Renal cortex interstitium (tissue), 11 donors: ENCODE measurements around the gene PRSS2. TPM values are rescaled to one million over a fixed set of nuclear protein-coding genes. Genes with fewer than 3 reads are reported as not detected.
"Not testable (repeated sequence)": the region's sequence is repeated elsewhere in the genome, so short reads cannot be mapped to it uniquely, and the experiment has no call there.

Experiments
- DNase-seq, 11 donors: peaks; one replicate each; pipeline ENCODE4 v3.0.0-alpha.2; 2013; ENCODE audit warnings: low read depth in 9 of 11, low spot score in 4 of 11; ENCODE audit errors: extremely low read depth in 1 of 11
- polyA plus RNA-seq, 3 donors: library from polyadenylated mRNA; unstranded; fragments of 120-200 nt; gene quantifications; one replicate each; pipeline ENCODE4 v1.2.1, GENCODE V29; 2013; ENCODE audit not compliant: insufficient read length in 3 of 3

Gene PRSS2
- polyA plus RNA-seq, 3 donors, result not detected

DNA sequence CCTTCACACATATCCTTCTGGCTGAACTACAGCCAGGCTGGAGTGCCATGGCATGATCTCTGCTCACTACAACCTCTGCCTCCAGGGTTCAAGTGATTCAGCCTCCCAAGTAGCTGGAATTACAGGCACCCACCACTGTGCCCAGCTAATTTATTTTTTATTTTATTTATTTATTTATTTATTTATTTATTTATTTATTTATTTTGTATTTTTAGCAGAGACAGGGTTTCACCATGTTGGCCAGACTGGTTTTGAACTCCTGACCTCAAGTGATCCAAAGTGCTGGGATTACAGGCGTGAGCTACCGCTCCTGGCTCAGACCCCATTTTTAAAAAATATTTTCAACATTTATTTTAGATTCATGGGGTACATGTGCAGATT lies 6.1 kb downstream of the PRSS2 start:
- not testable (repeated sequence) for DNase-seq

GRCh38 chr7:142777318-142777717 lies 6.5 kb downstream of the PRSS2 start:
- no peak for DNase-seq

- DNase-seq, result peak; percentile 75 to 88 (median 80)
Observed at GRCh38 chr7:142782922-142783900, 12.4 kb downstream of the PRSS2 start.

DNA sequence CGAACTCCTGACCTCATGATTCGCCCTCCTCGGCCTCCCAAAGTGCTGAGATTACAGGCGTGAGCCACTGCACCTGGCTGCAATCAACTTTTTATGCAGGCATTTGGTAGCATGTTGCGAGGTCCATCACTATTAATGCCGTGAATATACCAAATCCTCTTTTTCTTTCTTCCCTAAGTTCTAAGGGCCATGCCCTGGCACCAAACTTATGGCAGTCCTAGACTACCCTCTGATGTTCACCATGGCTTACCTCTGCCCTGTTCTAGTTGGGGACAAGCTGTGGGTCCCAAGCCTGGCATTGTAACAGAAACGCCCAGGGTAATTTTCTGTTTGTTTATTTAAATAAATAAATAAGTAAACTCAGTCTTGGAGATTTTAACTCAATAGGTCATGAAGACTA lies 13.3 kb downstream of the PRSS2 start:
- DNase-seq, result no peak

GRCh38 chr7:142784716-142785115 lies 13.9 kb downstream of the PRSS2 start:
- no peak for DNase-seq

DNA sequence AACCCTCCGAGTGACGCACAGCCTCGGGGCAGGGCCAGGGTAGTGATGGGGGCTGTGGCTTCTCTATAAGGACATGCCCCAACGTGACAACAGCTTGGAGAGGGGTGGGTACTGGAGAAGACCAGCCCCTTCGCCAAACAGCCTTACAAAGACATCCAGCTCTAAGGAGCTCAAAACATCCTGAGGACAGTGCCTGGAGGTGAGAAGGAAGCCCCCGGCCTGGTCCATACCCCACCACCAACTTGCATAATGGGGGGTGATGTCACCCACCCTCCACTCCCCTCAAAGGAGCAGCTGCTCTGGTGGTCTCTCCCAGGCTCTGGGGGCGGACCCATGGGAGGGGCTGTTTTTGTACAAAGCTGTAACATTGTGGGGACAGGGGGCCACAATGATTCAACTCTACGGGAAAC lies 15.1 kb downstream of the PRSS2 start:
- no peak for DNase-seq

DNA sequence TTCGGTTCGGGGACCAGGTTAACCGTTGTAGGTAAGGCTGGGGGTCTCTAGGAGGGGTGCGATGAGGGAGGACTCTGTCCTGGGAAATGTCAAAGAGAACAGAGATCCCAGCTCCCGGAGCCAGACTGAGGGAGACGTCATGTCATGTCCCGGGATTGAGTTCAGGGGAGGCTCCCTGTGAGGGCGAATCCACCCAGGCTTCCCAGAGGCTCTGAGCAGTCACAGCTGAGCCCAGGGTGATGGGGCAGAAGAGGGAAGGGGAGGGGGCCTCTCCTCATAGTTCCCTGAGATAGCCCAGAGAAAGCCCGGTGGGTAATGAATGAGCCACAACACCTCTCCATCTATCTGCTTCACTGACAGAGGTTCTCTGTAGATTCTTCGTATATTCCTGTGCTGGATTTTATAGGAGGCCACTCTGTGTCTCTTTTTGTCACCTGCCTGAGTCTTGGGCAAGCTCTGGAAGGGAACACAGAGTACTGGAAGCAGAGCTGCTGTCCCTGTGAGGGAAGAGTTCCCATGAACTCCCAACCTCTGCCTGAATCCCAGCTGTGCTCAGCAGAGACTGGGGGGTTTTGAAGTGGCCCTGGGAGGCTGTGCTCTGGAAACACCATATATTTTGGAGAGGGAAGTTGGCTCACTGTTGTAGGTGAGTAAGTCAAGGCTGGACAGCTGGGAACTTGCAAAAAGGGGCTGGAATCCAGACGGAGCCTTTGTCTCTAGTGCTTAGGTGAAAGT lies 16.4 kb downstream of the PRSS2 start:
- DNase-seq, result no peak

GRCh38 chr7:142787783-142788182 lies 17.0 kb downstream of the PRSS2 start:
- DNase-seq, result no peak

DNA sequence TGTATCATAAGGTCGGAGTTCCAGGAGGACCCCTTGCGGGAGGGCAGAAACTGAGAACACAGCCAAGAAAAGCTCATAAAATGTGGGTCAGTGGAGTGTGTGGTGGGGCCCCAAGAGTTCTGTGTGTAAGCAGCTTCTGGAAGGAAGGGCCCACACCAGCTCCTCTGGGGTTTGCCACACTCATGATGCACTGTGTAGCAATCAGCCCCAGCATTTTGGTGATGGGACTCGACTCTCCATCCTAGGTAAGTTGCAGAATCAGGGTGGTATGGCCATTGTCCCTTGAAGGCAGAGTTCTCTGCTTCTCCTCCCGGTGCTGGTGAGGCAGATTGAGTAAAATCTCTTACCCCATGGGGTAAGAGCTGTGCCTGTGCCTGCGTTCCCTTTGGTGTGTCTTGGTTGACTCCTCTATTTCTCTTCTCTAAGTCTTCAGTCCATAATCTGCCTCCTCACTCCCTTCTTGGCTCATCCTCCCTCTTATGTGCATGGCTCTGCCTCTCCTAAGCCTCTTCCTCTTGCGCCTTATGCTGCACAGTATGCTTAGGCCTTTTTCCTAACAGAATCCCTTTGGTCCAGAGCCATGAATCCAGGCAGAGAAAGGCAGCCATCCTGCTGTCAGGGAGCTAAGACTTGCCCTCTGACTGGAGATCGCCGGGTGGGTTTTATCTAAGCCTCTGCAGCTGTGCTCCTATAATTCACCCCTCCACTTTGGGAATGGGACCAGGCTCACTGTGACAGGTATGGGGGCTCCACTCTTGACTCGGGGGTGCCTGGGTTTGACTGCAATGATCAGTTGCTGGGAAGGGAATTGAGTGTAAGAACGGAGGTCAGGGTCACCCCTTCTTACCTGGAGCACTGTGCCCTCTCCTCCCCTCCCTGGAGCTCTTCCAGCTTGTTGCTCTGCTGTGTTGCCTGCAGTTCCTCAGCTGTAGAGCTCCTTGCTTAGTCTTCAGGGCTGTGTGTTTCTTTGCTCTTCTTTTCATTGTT lies 17.8 kb downstream of the PRSS2 start:
- no peak for DNase-seq

GRCh38 chr7:142789441-142789840 lies 18.7 kb downstream of the PRSS2 start:
- no peak for DNase-seq

DNA sequence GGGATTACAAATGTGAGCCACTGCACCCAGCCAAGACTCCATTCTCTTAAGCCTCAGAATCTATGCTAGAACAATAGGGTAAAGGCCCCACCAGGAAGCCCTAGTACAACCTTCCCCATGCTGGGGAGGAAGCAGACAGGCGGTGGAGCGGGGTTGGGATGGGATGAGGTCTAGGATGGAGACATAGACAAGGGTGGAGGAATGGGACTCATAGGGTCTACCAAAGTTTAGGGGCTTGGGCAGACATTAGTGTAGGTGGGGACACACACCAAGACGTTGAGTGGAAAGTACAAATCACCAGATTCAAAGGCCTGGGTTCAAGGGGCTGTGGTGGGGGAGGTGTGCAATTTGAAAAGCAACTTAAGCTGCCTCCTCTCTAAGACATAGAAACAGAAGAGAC lies 19.3 kb downstream of the PRSS2 start:
- DNase-seq, result no peak

GRCh38 chr7:142790555-142790954 lies 19.8 kb downstream of the PRSS2 start:
- no peak for DNase-seq

GRCh38 chr7:142791502-142791901 lies 20.7 kb downstream of the PRSS2 start:
- DNase-seq, result no peak

DNA sequence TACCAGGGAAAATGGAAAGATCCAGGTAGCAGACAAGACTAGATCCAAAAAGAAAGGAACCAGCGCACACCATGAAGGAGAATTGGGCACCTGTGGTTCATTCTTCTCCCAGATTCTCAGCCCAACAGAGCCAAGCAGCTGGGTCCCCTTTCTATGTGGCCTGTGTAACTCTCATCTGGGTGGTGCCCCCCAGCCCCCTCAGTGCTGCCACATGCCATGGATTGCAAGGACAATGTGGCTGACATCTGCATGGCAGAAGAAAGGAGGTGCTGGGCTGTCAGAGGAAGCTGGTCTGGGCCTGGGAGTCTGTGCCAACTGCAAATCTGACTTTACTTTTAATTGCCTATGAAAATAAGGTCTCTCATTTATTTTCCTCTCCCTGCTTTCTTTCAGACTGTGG lies 21.4 kb downstream of the PRSS2 start:
- DNase-seq, result no peak

- DNase-seq, result no peak
Observed at GRCh38 chr7:142792593-142792992, 21.8 kb downstream of the PRSS2 start.

DNA sequence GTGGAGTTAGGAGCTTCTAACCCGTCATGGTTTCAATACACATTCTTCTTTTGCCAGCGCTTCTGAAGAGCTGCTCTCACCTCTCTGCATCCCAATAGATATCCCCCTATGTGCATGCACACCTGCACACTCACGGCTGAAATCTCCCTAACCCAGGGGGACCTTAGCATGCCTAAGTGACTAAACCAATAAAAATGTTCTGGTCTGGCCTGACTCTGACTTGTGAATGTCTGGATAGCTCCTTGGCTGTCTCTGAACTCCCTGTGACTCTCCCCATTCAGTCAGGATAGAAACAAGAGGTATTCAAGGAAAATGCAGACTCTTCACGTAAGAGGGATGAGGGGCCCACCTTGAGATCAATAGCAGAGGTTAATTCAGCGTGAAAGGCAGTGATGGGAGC lies 22.4 kb downstream of the PRSS2 start:
- no peak for DNase-seq

GRCh38 chr7:142795339-142795863 lies 24.6 kb downstream of the PRSS2 start:
- no peak for DNase-seq

- DNase-seq, result no peak
Observed at GRCh38 chr7:142796001-142796500, 25.3 kb downstream of the PRSS2 start.
